Pancreas (tissue), 10 donors: ENCODE results near the gene MYH9. TPM values are rescaled to one million over a fixed set of nuclear protein-coding genes. Genes with fewer than 3 reads are reported as not detected.

Source experiments
- ATAC-seq, 4 donors: fragments of 200-7000 bp; cut with Tn5 transposase; one replicate each; pipeline versions ENCODE4 v1.8.0 to v1.9.1; 2020; ENCODE audit warnings: mild to moderate bottlenecking in 4 of 4, moderate library complexity in 4 of 4
- DNase-seq, 6 donors: peaks; one replicate each; pipeline ENCODE4 v3.0.0-alpha.2; 2020
- FAIRE-seq: peaks from 2 replicates; lab custom pipeline; 2012; peaks lifted over from hg19 to GRCh38; lab: Jason Lieb, UNC
- H3K27ac ChIP-seq, 4 donors: fragments of 200-600 bp; sonication (generic); 1 replicate in 3 of 4; 2 replicates in 1 of 4; pipeline versions ENCODE4 v1.5.0 to v1.8.0; 2020
- H3K27me3 ChIP-seq, 4 donors: fragments of 200-600 bp; one replicate each; pipeline ENCODE4 v1.8.0; 2021
- H3K36me3 ChIP-seq, 3 donors: fragments of 200-600 bp; sonication (generic) in 1 of 3; one replicate each; pipeline versions ENCODE4 v1.5.0 to v1.8.0; 2020 to 2021
- H3K4me1 ChIP-seq, 3 donors: fragments of 200-600 bp; one replicate each; pipeline ENCODE4 v1.8.0; 2021
- H3K4me3 ChIP-seq, 4 donors: fragments of 200-600 bp; sonication (generic) in 2 of 4; one replicate each; pipeline versions ENCODE4 v1.5.0 to v1.8.0; 2020 to 2021
- H3K9me3 ChIP-seq, 4 donors: fragments of 200-600 bp; one replicate each; pipeline ENCODE4 v1.8.0; 2021
- WGBS, 2 donors: extraction: QIAGEN DNeasy Blood & Tissue Kit; methylation state at CpG; one replicate each; pipeline ENCODE4 v1.1.7; 2013; 5-methylcytosine and 5-hydroxymethylcytosine counted together
- intact Hi-C, 3 donors: fragments of 100-400 bp; cut with DNase I; formaldehyde crosslinking; loops; one replicate each; pipeline versions ENCODE4 v1.11.1 to v1.14.2; 2022
- polyA plus RNA-seq, 2 donors: library from polyadenylated mRNA; stranded (reverse); fragments of 200-250 nt; gene quantifications; one replicate each; pipeline ENCODE4 v1.2.3, GENCODE V29; 2013
- total RNA-seq, 6 donors: library from RNA; stranded (reverse); fragmentation: NEBNext Ultra II Directional in 4 of 6; extraction: Animal tissue kit (Norgen Biotek cat#: 25700) in 4 of 6; gene quantifications; one replicate each; pipeline versions ENCODE4 v1.2.1 to v1.2.4, GENCODE V29; 2021 to 2023
- TF ChIP-seq, protein P1 (sequence below), 4 donors: fragments of 200-600 bp; sonication (generic) in 3 of 4; IDR thresholded peaks; one replicate each; pipeline versions ENCODE4 v1.5.0 to v1.8.0; 2021; ENCODE audit warnings: antibody characterized with exemption in 4 of 4
- donor health status: healthy with polysubstance abuse.
- donor health status: DM: no; HTN: no; CAD: no; lungs with moderate emphysema.
- donor health status: DM: no; HTN: no; CAD: no.
- donor health status: control.
- donor health status: control.
- donor health status: Bipolar disorder and iron deficiency.
- donor health status: DM: yes; HTN: yes; CAD: no.
- donor health status: DM: no; HTN: no; CAD: no.
- donor health status: DM: no; HTN: no; CAD: no.
- donor health status: DM: yes; HTN: yes; CAD: no.

The MYH9 gene
- total and polyA plus RNA-seq, 8 donors, result 80.9 to 554 (median 376) TPM

DNA sequence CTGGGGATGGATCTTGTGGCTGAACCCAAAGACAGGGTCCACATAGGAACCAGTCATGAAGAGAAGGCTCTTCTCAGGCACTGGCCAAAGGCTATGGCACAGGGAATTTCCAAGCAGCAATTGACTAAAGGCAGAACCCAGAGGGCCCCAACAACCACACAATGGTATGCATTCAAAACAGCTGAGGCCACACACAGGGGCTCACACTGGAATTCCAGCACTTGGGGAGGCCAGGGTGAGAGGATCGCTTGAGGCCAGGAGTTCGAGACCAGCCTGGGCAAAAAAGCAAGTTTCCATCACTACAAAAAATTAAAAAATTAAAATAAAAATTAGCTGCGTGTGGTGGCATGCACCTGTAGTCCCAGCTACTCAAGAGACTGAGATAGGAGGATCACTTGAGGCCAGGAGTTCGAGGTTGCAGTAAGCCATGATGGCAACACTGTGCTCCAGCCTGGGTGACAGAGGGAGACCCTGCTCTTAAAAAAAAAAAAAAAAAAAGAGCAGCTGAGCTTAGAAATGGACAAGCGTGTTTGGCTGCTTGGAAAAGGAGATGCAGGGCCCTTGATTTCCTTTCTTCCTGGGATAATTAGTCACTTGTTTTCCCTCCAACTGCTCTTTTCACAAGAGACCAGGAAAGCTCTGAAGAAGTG is 44.6 kb downstream of the MYH9 start:
- intact Hi-C loops, result no loop called here
- DNase-seq (no peak), ATAC-seq (peak in 1 of 4 donors; percentile 5), FAIRE-seq (no peak)
- TF ChIP-seq, protein P1, sequence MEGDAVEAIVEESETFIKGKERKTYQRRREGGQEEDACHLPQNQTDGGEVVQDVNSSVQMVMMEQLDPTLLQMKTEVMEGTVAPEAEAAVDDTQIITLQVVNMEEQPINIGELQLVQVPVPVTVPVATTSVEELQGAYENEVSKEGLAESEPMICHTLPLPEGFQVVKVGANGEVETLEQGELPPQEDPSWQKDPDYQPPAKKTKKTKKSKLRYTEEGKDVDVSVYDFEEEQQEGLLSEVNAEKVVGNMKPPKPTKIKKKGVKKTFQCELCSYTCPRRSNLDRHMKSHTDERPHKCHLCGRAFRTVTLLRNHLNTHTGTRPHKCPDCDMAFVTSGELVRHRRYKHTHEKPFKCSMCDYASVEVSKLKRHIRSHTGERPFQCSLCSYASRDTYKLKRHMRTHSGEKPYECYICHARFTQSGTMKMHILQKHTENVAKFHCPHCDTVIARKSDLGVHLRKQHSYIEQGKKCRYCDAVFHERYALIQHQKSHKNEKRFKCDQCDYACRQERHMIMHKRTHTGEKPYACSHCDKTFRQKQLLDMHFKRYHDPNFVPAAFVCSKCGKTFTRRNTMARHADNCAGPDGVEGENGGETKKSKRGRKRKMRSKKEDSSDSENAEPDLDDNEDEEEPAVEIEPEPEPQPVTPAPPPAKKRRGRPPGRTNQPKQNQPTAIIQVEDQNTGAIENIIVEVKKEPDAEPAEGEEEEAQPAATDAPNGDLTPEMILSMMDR (IDR thresholded peaks at IDR 0.05), result no peak
- H3K27me3 ChIP-seq, result no peaks in the 10 kb centered on the region
- peaks cover 9 to 50% (median 28%) of the 10 kb centered on the region in 3 donors for H3K36me3 ChIP-seq
- H3K9me3 ChIP-seq, result no peaks in the 10 kb centered on the region
- peaks cover 15 to 31% (median 25%) of the 10 kb centered on the region in 3 donors for H3K4me1 ChIP-seq
- 55 to 58% methylated on average over 5 of the region's 5 CpGs for WGBS, 2 donors
- H3K4me3 ChIP-seq, result no peak overlapping the region
- H3K27ac ChIP-seq, result peak overlapping the region in 3 of 4 donors; percentile 1 to 78 (median 73)

DNA sequence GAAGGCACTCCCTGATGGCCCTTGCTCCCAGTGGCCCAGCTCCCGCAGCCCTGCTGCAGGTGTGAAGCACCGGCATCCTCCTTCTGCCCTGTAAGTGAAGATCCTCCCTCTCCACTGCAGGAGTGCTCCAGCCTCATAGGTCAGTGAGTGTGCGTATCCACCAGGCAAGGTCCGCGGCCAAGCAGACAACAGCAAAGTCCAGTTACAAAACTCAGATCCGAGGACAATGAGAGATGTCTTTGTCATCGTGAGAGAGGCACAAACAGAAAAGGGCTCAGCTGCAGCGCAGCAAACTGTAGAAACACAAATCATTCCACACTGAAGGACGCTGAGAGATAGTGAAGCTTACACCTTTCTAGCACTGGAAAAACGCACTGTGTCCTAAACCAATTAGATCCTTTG is 46.1 kb downstream of the MYH9 start:
- WGBS, 2 donors, result 79 to 84% methylated on average over 10 of the region's 10 CpGs

DNA sequence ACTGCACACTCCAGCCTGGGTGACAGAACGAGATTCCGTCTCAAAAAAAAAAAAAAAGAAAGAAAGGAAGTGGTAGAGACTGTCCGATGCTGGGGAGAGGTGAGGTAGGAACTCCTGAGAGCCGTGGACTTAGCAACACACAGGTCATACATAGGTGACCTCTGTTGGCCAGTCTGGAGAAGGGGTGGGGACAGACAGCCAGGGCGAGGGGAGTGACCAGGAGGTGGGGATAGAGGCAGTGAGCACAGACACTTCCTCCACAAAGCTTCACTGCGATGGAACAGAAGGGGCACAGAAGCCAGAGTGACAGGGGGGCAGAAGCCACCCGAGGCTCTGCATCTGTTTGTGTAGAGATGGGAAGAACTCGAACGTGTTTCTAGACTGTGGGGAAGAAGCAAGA is 47.1 kb downstream of the MYH9 start:
- peak overlapping the region in 2 of 4 donors; percentile 23 to 37 for H3K27ac ChIP-seq
- H3K4me1 ChIP-seq, result peaks cover 33 to 53% (median 43%) of the 10 kb centered on the region in 3 donors
- TF ChIP-seq, protein P1 (IDR thresholded peaks at IDR 0.05), result no peak
- ATAC-seq, result no peak
- H3K27me3 ChIP-seq, result no peaks in the 10 kb centered on the region
- no peak for DNase-seq
- intact Hi-C loops, result no loop called here
- 65 to 75% methylated on average over 9 of the region's 9 CpGs for WGBS, 2 donors
- no peak overlapping the region for H3K4me3 ChIP-seq
- no peaks in the 10 kb centered on the region for H3K9me3 ChIP-seq
- FAIRE-seq, result no peak
- H3K36me3 ChIP-seq, result peaks cover 9 to 53% (median 24%) of the 10 kb centered on the region in 3 donors

More for the DNA sequence above, 46.1 kb downstream of the MYH9 start:
- Histone ChIP-seq H3K4me1 (peaks cover 22 to 43% (median 36%) of the 10 kb centered on the region in 3 donors), H3K9me3 (no peaks in the 10 kb centered on the region), H3K36me3 (peaks cover 9 to 52% (median 24%) of the 10 kb centered on the region in 3 donors), H3K27ac (peak overlapping the region in 3 of 4 donors; percentile 1 to 73 (median 28)), H3K4me3 (no peak overlapping the region), H3K27me3 (no peaks in the 10 kb centered on the region)
- DNase-seq (no peak), ATAC-seq (no peak), FAIRE-seq (no peak)
- intact Hi-C loops, result no loop called here
- TF ChIP-seq, protein P1 (IDR thresholded peaks at IDR 0.05), result no peak

DNA sequence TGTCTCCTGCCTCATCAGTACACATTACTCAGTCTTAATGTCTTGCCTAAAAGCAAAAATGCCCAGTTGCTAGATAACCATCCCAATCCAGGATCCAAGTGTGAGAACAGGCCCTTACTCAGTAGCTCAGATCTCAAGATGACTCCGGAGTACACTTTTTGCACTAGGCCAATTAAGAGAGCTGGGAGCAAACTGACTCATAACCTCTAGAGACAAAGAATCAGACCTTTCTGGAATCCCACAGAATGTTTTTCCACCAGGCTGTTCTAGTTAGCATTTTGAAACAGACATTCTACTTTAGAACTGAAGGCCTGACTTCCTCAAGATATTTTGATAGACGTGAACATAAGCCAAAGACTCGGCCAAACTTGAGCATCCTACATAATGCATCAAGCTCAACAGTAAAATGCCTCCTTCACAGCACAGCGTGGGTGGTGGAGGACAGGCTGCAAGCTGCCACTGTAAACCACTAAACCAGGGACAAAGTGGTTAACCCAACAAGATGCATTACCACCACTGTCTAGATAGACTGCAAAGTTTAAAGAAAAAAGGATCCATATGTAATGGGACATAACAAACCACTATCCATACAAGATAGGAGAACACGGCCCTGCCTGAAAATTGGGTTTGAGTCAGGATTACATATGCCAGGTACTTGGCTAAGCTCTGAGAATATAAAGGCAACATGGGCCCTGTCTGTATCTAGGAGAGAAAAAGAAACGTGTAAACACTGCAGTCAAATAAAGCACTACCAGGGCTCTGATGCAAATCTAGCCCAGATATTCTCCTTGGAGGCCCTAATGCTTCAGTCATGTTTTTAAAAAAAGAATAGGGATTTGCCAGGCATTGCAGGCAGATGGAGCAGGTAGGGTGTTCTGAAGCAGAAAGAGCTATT is 48.3 kb downstream of the MYH9 start:
- peaks cover 43 to 60% (median 49%) of the 10 kb centered on the region in 3 donors for H3K4me1 ChIP-seq
- WGBS, 2 donors, result 71 to 73% methylated on average over 6 of the region's 6 CpGs
- intact Hi-C loops, result loop anchor here in 2 of 3 donors (10.0 kb wide), 1 partner anchor 45 kb away; the partner anchor contains the start of gene MYH9 (in 2 of the 2)
- FAIRE-seq (no peak), DNase-seq (no peak), ATAC-seq (no peak)
- H3K9me3 ChIP-seq, result no peaks in the 10 kb centered on the region
- H3K36me3 ChIP-seq, result peaks cover 9 to 56% (median 24%) of the 10 kb centered on the region in 3 donors
- peak overlapping the region in 2 of 4 donors; percentile 21 to 44 for H3K27ac ChIP-seq
- no peaks in the 10 kb centered on the region for H3K27me3 ChIP-seq
- TF ChIP-seq, protein P1 (IDR thresholded peaks at IDR 0.05), result no peak
- no peak overlapping the region for H3K4me3 ChIP-seq
